ENCODE measurements around the gene SAP25. TPM values are rescaled to one million over a fixed set of nuclear protein-coding genes. Genes with fewer than 3 reads are reported as not detected.
A peak's percentile ranks its signal among the peaks of the same experiment; 100 is the strongest.

Gene SAP25
- total and polyA plus RNA-seq, 4 donors, result 1.9 to 9.8 (median 3.4) TPM; not detected in 1

GRCh38 chr7:100572281-100572948, 1.3 kb downstream of the SAP25 start:
- H3K27ac ChIP-seq (ENCODE audit: low read depth, low read length), result no peak overlapping the region
- no peak overlapping the region for H3K4me3 ChIP-seq (ENCODE audit: low read depth, low read length)
- peaks cover 38% of the 10 kb centered on the region for H3K4me1 ChIP-seq (ENCODE audit: control insufficient read depth, insufficient read depth, low read length)
- H3K36me3 ChIP-seq (ENCODE audit: control insufficient read depth, insufficient read depth, low read length), result peaks cover 58% of the 10 kb centered on the region
- no peak for DNase-seq (ENCODE audit: low read depth in 4 of 6, low spot score in 6 of 6)
- H3K27me3 ChIP-seq (ENCODE audit: control insufficient read depth, insufficient read depth, low read length), result peaks cover 9% of the 10 kb centered on the region
- H3K9me3 ChIP-seq (ENCODE audit: control insufficient read depth, insufficient read depth, low read length), result no peaks in the 10 kb centered on the region
- WGBS (ENCODE audit: insufficient coverage), result 79% methylated on average over 20 of the region's 20 CpGs

- H3K27ac ChIP-seq (ENCODE audit: low read depth, low read length), result no peak overlapping the region
- peaks cover 58% of the 10 kb centered on the region for H3K36me3 ChIP-seq (ENCODE audit: control insufficient read depth, insufficient read depth, low read length)
- DNase-seq (ENCODE audit: low read depth in 4 of 6, low spot score in 6 of 6), result no peak
- H3K4me3 ChIP-seq (ENCODE audit: low read depth, low read length), result no peak overlapping the region
- peaks cover 43% of the 10 kb centered on the region for H3K4me1 ChIP-seq (ENCODE audit: control insufficient read depth, insufficient read depth, low read length)
- H3K9me3 ChIP-seq (ENCODE audit: control insufficient read depth, insufficient read depth, low read length), result no peaks in the 10 kb centered on the region
- 95% methylated on average over 2 of the region's 2 CpGs for WGBS (ENCODE audit: insufficient coverage)
- peaks cover 9% of the 10 kb centered on the region for H3K27me3 ChIP-seq (ENCODE audit: control insufficient read depth, insufficient read depth, low read length)
Observed at GRCh38 chr7:100571829-100572116, 1.9 kb downstream of the SAP25 start.

DNA sequence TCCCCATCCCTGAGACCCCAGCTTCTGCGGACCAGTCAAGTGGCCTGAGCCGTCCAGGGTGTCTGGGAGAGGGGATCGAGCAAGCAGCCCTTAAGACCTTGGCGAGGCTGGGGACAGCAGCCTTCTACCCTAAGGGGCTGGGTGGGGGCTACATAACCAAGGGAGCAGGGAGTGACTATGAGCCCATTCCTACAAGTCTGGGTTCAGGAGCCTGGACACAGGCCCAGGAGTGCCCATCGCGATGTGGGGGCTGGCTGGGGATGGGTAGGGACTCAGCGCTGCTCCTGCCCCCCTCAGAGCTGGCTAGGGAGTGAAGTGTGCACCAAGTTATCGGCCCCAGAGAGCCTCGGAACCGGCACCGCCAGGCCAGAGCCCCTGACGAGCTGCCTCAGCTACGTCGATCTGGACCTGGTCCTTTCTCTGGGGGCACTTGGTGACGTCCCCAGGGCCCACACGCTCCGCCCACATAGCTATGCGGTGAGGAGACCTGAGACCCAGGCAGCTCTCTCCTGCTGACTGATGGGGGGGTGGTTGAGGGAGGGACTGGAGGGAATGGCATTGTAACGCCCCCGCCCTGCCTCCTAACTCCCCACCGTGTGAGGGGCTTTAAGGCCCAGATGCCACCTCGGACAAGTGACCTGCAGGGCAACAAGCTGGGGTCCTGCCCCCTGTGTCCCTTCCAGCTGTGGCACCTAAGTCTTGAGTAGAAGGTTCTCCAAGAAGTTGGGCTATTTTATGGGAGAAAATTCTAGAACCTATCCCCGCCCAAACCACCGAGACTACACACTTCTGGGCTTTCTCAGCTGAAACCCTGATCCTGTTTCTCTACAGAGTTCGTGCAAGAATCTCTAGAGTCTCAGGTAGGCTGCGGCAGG, 2.5 kb downstream of the SAP25 start:
- peaks cover 44% of the 10 kb centered on the region for H3K4me1 ChIP-seq (ENCODE audit: control insufficient read depth, insufficient read depth, low read length)
- H3K27me3 ChIP-seq (ENCODE audit: control insufficient read depth, insufficient read depth, low read length), result peaks cover 9% of the 10 kb centered on the region
- no peak overlapping the region for H3K27ac ChIP-seq (ENCODE audit: low read depth, low read length)
- H3K9me3 ChIP-seq (ENCODE audit: control insufficient read depth, insufficient read depth, low read length), result no peaks in the 10 kb centered on the region
- 67% methylated on average over 15 of the region's 26 CpGs for WGBS (ENCODE audit: insufficient coverage)
- peaks cover 58% of the 10 kb centered on the region for H3K36me3 ChIP-seq (ENCODE audit: control insufficient read depth, insufficient read depth, low read length)
- no peak overlapping the region for H3K4me3 ChIP-seq (ENCODE audit: low read depth, low read length)
- DNase-seq (ENCODE audit: low read depth in 4 of 6, low spot score in 6 of 6), result no peak

DNA sequence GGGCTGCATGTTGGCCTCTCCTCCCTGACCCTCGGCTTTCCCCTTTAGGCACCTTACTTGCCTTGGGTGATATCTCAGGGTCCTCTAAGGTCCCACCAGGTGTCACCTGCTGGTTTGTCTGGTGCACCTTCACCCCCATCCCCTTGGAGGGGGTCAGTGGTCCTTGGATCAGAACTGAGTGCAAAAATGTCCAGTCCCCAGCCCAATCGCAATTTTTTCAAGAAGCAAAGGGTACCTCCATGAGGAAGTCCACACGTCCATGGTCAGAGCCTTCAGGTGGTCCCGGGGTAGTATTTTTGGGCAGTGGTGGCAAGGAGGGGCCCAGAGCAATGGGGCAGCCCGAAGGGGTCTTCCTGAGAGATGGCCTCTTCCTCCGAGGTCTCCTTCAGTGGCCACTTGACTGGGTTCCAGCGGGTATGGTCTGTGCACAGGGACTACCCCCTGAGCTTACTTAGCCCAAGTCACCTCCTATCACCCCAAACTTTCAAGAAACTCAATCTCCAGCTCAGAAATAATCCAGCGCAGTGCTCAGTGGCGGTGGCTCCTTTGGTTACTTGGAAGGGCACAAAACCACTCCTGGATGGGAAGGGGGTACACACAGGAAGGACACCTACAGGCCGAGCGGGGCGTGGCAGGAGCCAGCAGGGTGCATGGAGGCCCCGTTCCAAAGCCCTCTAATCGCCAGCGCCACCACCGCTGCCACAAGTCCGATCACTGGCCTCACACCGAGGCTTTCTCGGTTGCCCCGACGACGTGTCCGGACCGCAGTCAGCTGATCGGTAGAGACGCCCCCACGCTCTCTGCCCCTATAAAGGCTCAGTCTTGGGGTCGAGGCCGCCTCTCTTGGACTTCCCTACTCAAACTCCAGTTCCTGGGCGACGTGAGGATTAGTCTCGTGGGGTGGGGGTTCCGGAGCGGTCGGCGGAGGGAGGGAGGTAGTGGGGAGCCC, 4.5 kb downstream of the SAP25 start:
- Histone ChIP-seq H3K27me3 (ENCODE audit: control insufficient read depth, insufficient read depth, low read length) (peaks cover 9% of the 10 kb centered on the region), H3K36me3 (ENCODE audit: control insufficient read depth, insufficient read depth, low read length) (peaks cover 58% of the 10 kb centered on the region), H3K4me3 (ENCODE audit: low read depth, low read length) (peak overlapping the region; percentile 31), H3K9me3 (ENCODE audit: control insufficient read depth, insufficient read depth, low read length) (no peaks in the 10 kb centered on the region), H3K4me1 (ENCODE audit: control insufficient read depth, insufficient read depth, low read length) (peaks cover 44% of the 10 kb centered on the region), H3K27ac (ENCODE audit: low read depth, low read length) (peak overlapping the region; percentile 64)
- peak in 3 of 6 donors; percentile 48 to 75 (median 64) for DNase-seq (ENCODE audit: low read depth in 4 of 6, low spot score in 6 of 6)
- 17% methylated on average over 28 of the region's 36 CpGs for WGBS (ENCODE audit: insufficient coverage)

DNA sequence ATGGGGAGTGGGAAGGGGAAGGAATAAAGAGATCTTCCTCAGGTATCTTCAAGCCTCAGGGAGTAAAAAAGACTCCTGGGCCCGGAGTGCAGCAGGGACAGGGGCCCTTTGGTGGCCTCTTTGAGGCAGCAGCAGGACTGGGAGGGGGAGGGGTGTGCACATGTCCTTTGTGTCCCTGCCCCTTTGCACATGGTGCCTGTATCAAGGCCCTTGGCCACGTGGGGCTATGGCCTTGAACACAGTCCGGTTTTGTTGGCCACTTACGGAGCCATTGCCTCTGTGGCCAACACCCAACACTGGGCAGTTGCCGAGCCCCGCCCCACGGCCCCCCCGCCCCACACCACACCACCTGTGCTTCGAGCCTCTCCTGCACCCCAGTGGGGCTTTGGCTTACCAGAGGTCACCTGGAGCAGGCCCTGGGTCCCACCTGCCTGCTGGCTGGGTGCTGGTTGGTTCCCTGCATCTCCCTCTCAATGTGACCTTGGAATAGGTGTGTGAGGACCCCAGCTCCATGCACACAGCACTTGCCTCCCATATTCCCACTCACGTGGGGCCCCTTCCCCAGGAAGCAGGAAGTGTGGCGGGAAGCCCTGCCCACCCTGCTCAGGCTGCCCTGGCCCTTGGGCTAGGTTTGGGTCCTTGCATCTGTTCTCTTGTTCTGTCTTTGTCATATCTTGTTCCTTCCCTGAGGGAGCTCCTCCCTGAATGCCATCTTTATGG, 5.4 kb downstream of the SAP25 start:
- H3K27ac ChIP-seq (ENCODE audit: low read depth, low read length), result no peak overlapping the region
- H3K4me3 ChIP-seq (ENCODE audit: low read depth, low read length), result no peak overlapping the region
- WGBS (ENCODE audit: insufficient coverage), result 78% methylated on average over 10 of the region's 11 CpGs
- no peaks in the 10 kb centered on the region for H3K9me3 ChIP-seq (ENCODE audit: control insufficient read depth, insufficient read depth, low read length)
- H3K36me3 ChIP-seq (ENCODE audit: control insufficient read depth, insufficient read depth, low read length), result peaks cover 60% of the 10 kb centered on the region
- H3K27me3 ChIP-seq (ENCODE audit: control insufficient read depth, insufficient read depth, low read length), result peaks cover 9% of the 10 kb centered on the region
- DNase-seq (ENCODE audit: low read depth in 4 of 6, low spot score in 6 of 6), result no peak
- peaks cover 51% of the 10 kb centered on the region for H3K4me1 ChIP-seq (ENCODE audit: control insufficient read depth, insufficient read depth, low read length)

- no peak for DNase-seq (ENCODE audit: low read depth in 4 of 6, low spot score in 6 of 6)
- H3K36me3 ChIP-seq (ENCODE audit: control insufficient read depth, insufficient read depth, low read length), result peaks cover 60% of the 10 kb centered on the region
- no peak overlapping the region for H3K27ac ChIP-seq (ENCODE audit: low read depth, low read length)
- WGBS (ENCODE audit: insufficient coverage), result 34% methylated on average over 3 of the region's 3 CpGs
- H3K4me3 ChIP-seq (ENCODE audit: low read depth, low read length), result no peak overlapping the region
- no peaks in the 10 kb centered on the region for H3K9me3 ChIP-seq (ENCODE audit: control insufficient read depth, insufficient read depth, low read length)
- H3K27me3 ChIP-seq (ENCODE audit: control insufficient read depth, insufficient read depth, low read length), result peaks cover 9% of the 10 kb centered on the region
- H3K4me1 ChIP-seq (ENCODE audit: control insufficient read depth, insufficient read depth, low read length), result peaks cover 51% of the 10 kb centered on the region
Observed at GRCh38 chr7:100567751-100568175, 5.9 kb downstream of the SAP25 start.

GRCh38 chr7:100567031-100567730, 6.5 kb downstream of the SAP25 start:
- Histone ChIP-seq H3K9me3 (ENCODE audit: control insufficient read depth, insufficient read depth, low read length) (no peaks in the 10 kb centered on the region), H3K4me3 (ENCODE audit: low read depth, low read length) (no peak overlapping the region), H3K4me1 (ENCODE audit: control insufficient read depth, insufficient read depth, low read length) (peaks cover 51% of the 10 kb centered on the region), H3K36me3 (ENCODE audit: control insufficient read depth, insufficient read depth, low read length) (peaks cover 60% of the 10 kb centered on the region), H3K27ac (ENCODE audit: low read depth, low read length) (no peak overlapping the region), H3K27me3 (ENCODE audit: control insufficient read depth, insufficient read depth, low read length) (peaks cover 9% of the 10 kb centered on the region)
- no peak for DNase-seq (ENCODE audit: low read depth in 4 of 6, low spot score in 6 of 6)
- 78% methylated on average over 7 of the region's 12 CpGs for WGBS (ENCODE audit: insufficient coverage)

GRCh38 chr7:100566018-100566531, 7.6 kb downstream of the SAP25 start:
- H3K27ac ChIP-seq (ENCODE audit: low read depth, low read length), result no peak overlapping the region
- no peak overlapping the region for H3K4me3 ChIP-seq (ENCODE audit: low read depth, low read length)
- H3K27me3 ChIP-seq (ENCODE audit: control insufficient read depth, insufficient read depth, low read length), result peaks cover 5% of the 10 kb centered on the region
- H3K36me3 ChIP-seq (ENCODE audit: control insufficient read depth, insufficient read depth, low read length), result peaks cover 66% of the 10 kb centered on the region
- no peak for DNase-seq (ENCODE audit: low read depth in 4 of 6, low spot score in 6 of 6)
- WGBS (ENCODE audit: insufficient coverage), result 84% methylated on average over 5 of the region's 6 CpGs
- H3K4me1 ChIP-seq (ENCODE audit: control insufficient read depth, insufficient read depth, low read length), result peaks cover 46% of the 10 kb centered on the region
- H3K9me3 ChIP-seq (ENCODE audit: control insufficient read depth, insufficient read depth, low read length), result no peaks in the 10 kb centered on the region
